ENCODE measurements around the gene PRDM5.

Gene PRDM5

GRCh38 chr4:120718979-120719566 is 203.5 kb downstream of the PRDM5 start:
- TF ChIP-seq CTCF (IDR thresholded peaks at IDR 0.05; ENCODE audit: low read length, missing control alignments), result peak; percentile 82
- H3K4me3 ChIP-seq (replicated peaks; ENCODE audit: low read depth, low read length), result no peak overlapping the region
- DNase-seq (ENCODE audit: low read depth), result peak; percentile 67

GRCh38 chr4:120716346-120716745 is 206.2 kb downstream of the PRDM5 start:
- TF ChIP-seq CTCF (IDR thresholded peaks at IDR 0.05; ENCODE audit: low read length, missing control alignments), result no peak
- DNase-seq (ENCODE audit: low read depth), result no peak
- no peak overlapping the region for H3K4me3 ChIP-seq (replicated peaks; ENCODE audit: low read depth, low read length)

GRCh38 chr4:120714417-120715010 is 208.0 kb downstream of the PRDM5 start:
- no peak for DNase-seq (ENCODE audit: low read depth)
- no peak for TF ChIP-seq CTCF (IDR thresholded peaks at IDR 0.05; ENCODE audit: low read length, missing control alignments)

GRCh38 chr4:120709991-120710390 is 212.5 kb downstream of the PRDM5 start:
- no peak overlapping the region for H3K4me3 ChIP-seq (replicated peaks; ENCODE audit: low read depth, low read length)
- no peak for TF ChIP-seq CTCF (IDR thresholded peaks at IDR 0.05; ENCODE audit: low read length, missing control alignments)
- DNase-seq (ENCODE audit: low read depth), result peak; percentile 61

More at GRCh38 chr4:120714417-120715010, 208.0 kb downstream of the PRDM5 start:
- no peak overlapping the region for H3K4me3 ChIP-seq (replicated peaks; ENCODE audit: low read depth, low read length)

GRCh38 chr4:120704538-120704937 is 218.0 kb downstream of the PRDM5 start:
- no peak for DNase-seq (ENCODE audit: low read depth)
- no peak for TF ChIP-seq CTCF (IDR thresholded peaks at IDR 0.05; ENCODE audit: low read length, missing control alignments)
- H3K4me3 ChIP-seq (replicated peaks; ENCODE audit: low read depth, low read length), result no peak overlapping the region

- no peak for TF ChIP-seq CTCF (IDR thresholded peaks at IDR 0.05; ENCODE audit: low read length, missing control alignments)
- H3K4me3 ChIP-seq (replicated peaks; ENCODE audit: low read depth, low read length), result no peak overlapping the region
- peak; percentile 90 for DNase-seq (ENCODE audit: low read depth)
Measured at GRCh38 chr4:120703908-120704307, 218.6 kb downstream of the PRDM5 start.

GRCh38 chr4:120699354-120699753 is 223.2 kb downstream of the PRDM5 start:
- H3K4me3 ChIP-seq (replicated peaks; ENCODE audit: low read depth, low read length), result no peak overlapping the region
- TF ChIP-seq CTCF (IDR thresholded peaks at IDR 0.05; ENCODE audit: low read length, missing control alignments), result no peak
- DNase-seq (ENCODE audit: low read depth), result no peak
